HepG2 (cell line): ENCODE measurements around the gene GOT1. TPM values are rescaled to one million over a fixed set of nuclear protein-coding genes. Genes with fewer than 3 reads are reported as not detected.

Experiments
- ELF4 ChIP-seq: sonication (generic); formaldehyde crosslinking; IDR thresholded peaks from 2 replicates; pipeline ENCODE4 v1.5.0; 2020; ENCODE audit warnings: missing genetic modification reagents, mild to moderate bottlenecking, moderate library complexity, borderline replicate concordance
- FOXK1 ChIP-seq: sonication (generic); formaldehyde crosslinking; IDR thresholded peaks from 2 replicates; pipeline ENCODE4 v1.4.0; 2020; ENCODE audit warnings: low read depth, missing genetic modification reagents, borderline replicate concordance
- KDM6A ChIP-seq: IDR thresholded peaks from 2 replicates; pipeline ENCODE4 v1.6.1; 2016; ENCODE audit warnings: low read depth
- NR2C2 ChIP-seq: sonication (generic); formaldehyde crosslinking; IDR thresholded peaks from 2 replicates; pipeline ENCODE4 v1.4.0; 2020; ENCODE audit warnings: missing genetic modification reagents, mild to moderate bottlenecking, moderate library complexity, borderline replicate concordance
- NR3C1 ChIP-seq: sonication (generic); formaldehyde crosslinking; IDR thresholded peaks from 2 replicates; pipeline ENCODE4 v1.4.0; 2020; ENCODE audit warnings: missing genetic modification reagents
- PCBP2 ChIP-seq: fragments of 200-400 bp; formaldehyde crosslinking; optimal IDR thresholded peaks from 2 replicates; pipeline ENCODE3; 2018; ENCODE audit warnings: low read length, low read depth; ENCODE audit not compliant: poor library complexity, severe bottlenecking
- RARG ChIP-seq: sonication (generic); formaldehyde crosslinking; IDR thresholded peaks from 2 replicates; pipeline ENCODE4 v1.4.0; 2020; ENCODE audit warnings: low read depth, mild to moderate bottlenecking, missing genetic modification reagents
- RBM22 ChIP-seq: fragments of 200-400 bp; formaldehyde crosslinking; optimal IDR thresholded peaks from 2 replicates; pipeline ENCODE3; 2017; ENCODE audit warnings: mild to moderate bottlenecking, low read length, moderate library complexity
- ZBTB42 ChIP-seq: sonication (generic); formaldehyde crosslinking; IDR thresholded peaks from 2 replicates; pipeline ENCODE4 v1.5.0; 2020; ENCODE audit warnings: mild to moderate bottlenecking, missing genetic modification reagents
- ZNF10 ChIP-seq: sonication (generic); formaldehyde crosslinking; IDR thresholded peaks from 2 replicates; pipeline ENCODE4 v1.4.0; 2020; ENCODE audit warnings: mild to moderate bottlenecking, low read depth, missing genetic modification reagents, borderline replicate concordance
- ZNF589 ChIP-seq: sonication (generic); formaldehyde crosslinking; conservative IDR thresholded peaks from 2 replicates; pipeline ENCODE4 v1.8.0; 2022; ENCODE audit warnings: mild to moderate bottlenecking, moderate library complexity, missing genetic modification reagents
- ZNF605 ChIP-seq: sonication (generic); formaldehyde crosslinking; IDR thresholded peaks from 2 replicates; pipeline ENCODE4 v1.8.0; 2022; ENCODE audit warnings: mild to moderate bottlenecking, missing genetic modification reagents
- ZNF615 ChIP-seq: sonication (generic); formaldehyde crosslinking; IDR thresholded peaks from 2 replicates; pipeline ENCODE4 v1.5.0; 2020; ENCODE audit warnings: mild to moderate bottlenecking, missing genetic modification reagents, borderline replicate concordance
- polyA plus RNA-seq, 8 experiments: library from polyadenylated mRNA; depleted of rRNA in 3 of 8; stranded (reverse) in 7 of 8; unstranded in 1 of 8; fragments of >200 nt; fragmentation: Illumina TruSeq in 4 of 8; extraction: Trizol in 4 of 8; gene quantifications; 2 replicates each; pipeline versions ENCODE4 v1.2.1 to v1.2.3, GENCODE V29; 2011 to 2016; ENCODE audit warnings: low read depth in 4 of 8, missing spikeins in 1 of 8, mixed read lengths in 1 of 8; ENCODE audit not compliant: insufficient read depth in 1 of 8
- total RNA-seq, 5 experiments: library from RNA; depleted of rRNA; stranded (reverse); fragments of >200 nt; fragmentation: Illumina TruSeq; extraction: Trizol; gene quantifications; 2 replicates each; pipeline ENCODE4 v1.2.3, GENCODE V29; 2016; ENCODE audit warnings: low read depth in 1 of 5
- TF ChIP-seq, protein P1 (sequence below): sonication (generic); formaldehyde crosslinking; conservative IDR thresholded peaks from 2 replicates; pipeline ENCODE4 v1.5.0; 2020; ENCODE audit warnings: missing genetic modification reagents
- TF ChIP-seq, protein P2 (sequence below): sonication (generic); formaldehyde crosslinking; IDR thresholded peaks from 2 replicates; pipeline ENCODE4 v1.4.0; 2020; ENCODE audit warnings: missing genetic modification reagents, mild to moderate bottlenecking, borderline replicate concordance
- TF ChIP-seq, protein P3 (sequence below): sonication (generic); formaldehyde crosslinking; IDR thresholded peaks from 2 replicates; pipeline ENCODE4 v1.8.0; 2022; ENCODE audit warnings: low read depth, missing genetic modification reagents
- TF ChIP-seq, protein P4 (sequence below): fragments of 450-650 bp; IDR thresholded peaks from 2 replicates; pipeline ENCODE4 v1.6.1; 2017

Gene GOT1
- total and polyA plus RNA-seq, 2 of the 13 experiments (the other 11 are each of a cell fraction or from before 2014, with no cell fraction given), result 81.2 to 102 TPM

DNA sequence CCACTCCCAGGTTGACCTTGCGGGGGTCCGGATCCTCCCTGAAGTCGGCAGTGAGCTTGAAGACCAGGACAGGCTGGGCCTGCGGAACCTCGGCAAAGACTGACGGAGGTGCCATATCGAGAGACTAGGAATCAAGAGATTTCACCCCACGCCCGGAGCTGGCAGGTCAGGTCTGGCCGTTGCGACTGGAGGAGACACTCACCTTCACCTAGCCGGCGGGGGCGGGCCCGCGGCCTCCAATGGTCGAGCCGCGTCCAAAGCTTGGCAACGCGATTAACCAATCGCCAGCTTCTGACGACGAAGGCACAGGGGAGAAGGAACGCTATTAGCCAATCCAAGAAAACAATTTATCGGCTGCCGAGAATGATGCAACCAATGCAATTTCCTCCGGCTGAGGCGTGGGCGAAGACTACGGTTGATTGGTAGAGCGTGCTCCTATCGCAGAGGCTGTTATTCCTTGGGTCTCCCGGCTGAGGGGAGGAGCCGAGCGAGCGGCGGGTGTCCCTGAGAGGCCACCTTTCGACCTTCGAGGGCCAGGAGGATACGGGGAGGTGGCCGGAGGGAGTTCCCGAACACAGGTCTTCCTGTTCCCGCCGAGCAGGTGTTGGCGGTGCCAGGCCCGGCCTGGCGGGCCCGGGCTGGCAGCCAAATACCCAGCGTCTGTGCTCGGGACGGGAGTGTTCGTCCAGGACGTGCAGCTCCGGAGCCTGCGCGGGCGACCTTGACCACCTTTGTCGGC is at the start of gene GOT1 (continued):
- peak; percentile 92 for TF ChIP-seq ZNF589 (CRISPR knock-in tag)
- TF ChIP-seq ZNF615, result no peak
- no peak for TF ChIP-seq ZNF10 (CRISPR knock-in tag)
- TF ChIP-seq, protein P1, sequence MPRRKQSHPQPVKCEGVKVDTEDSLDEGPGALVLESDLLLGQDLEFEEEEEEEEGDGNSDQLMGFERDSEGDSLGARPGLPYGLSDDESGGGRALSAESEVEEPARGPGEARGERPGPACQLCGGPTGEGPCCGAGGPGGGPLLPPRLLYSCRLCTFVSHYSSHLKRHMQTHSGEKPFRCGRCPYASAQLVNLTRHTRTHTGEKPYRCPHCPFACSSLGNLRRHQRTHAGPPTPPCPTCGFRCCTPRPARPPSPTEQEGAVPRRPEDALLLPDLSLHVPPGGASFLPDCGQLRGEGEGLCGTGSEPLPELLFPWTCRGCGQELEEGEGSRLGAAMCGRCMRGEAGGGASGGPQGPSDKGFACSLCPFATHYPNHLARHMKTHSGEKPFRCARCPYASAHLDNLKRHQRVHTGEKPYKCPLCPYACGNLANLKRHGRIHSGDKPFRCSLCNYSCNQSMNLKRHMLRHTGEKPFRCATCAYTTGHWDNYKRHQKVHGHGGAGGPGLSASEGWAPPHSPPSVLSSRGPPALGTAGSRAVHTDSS (CRISPR knock-in tag), result no peak
- TF ChIP-seq, protein P2, sequence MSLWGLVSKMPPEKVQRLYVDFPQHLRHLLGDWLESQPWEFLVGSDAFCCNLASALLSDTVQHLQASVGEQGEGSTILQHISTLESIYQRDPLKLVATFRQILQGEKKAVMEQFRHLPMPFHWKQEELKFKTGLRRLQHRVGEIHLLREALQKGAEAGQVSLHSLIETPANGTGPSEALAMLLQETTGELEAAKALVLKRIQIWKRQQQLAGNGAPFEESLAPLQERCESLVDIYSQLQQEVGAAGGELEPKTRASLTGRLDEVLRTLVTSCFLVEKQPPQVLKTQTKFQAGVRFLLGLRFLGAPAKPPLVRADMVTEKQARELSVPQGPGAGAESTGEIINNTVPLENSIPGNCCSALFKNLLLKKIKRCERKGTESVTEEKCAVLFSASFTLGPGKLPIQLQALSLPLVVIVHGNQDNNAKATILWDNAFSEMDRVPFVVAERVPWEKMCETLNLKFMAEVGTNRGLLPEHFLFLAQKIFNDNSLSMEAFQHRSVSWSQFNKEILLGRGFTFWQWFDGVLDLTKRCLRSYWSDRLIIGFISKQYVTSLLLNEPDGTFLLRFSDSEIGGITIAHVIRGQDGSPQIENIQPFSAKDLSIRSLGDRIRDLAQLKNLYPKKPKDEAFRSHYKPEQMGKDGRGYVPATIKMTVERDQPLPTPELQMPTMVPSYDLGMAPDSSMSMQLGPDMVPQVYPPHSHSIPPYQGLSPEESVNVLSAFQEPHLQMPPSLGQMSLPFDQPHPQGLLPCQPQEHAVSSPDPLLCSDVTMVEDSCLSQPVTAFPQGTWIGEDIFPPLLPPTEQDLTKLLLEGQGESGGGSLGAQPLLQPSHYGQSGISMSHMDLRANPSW (CRISPR knock-in tag), result no peak
- TF ChIP-seq FOXK1 (CRISPR knock-in tag), result peak; percentile 45; the same call in 1 of the 2 replicates
- no peak for TF ChIP-seq KDM6A
- no peak for TF ChIP-seq RARG
- TF ChIP-seq, protein P3, sequence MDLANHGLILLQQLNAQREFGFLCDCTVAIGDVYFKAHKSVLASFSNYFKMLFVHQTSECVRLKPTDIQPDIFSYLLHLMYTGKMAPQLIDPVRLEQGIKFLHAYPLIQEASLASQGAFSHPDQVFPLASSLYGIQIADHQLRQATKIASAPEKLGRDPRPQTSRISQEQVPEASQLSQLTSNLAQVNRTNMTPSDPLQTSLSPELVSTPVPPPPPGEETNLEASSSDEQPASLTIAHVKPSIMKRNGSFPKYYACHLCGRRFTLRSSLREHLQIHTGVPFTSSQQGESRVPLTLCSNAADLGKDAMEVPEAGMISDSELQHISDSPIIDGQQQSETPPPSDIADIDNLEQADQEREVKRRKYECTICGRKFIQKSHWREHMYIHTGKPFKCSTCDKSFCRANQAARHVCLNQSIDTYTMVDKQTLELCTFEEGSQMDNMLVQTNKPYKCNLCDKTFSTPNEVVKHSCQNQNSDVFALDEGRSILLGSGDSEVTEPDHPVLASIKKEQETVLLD (CRISPR knock-in tag), result peak; percentile 61; the same call in 1 of the 2 replicates
- TF ChIP-seq ELF4, result no peak
- no peak for TF ChIP-seq PCBP2
- no peak for TF ChIP-seq RBM22
- TF ChIP-seq ZBTB42, result no peak
- no peak; the same call in 1 of the 2 replicates for TF ChIP-seq ZNF605 (CRISPR knock-in tag)
- TF ChIP-seq, protein P4, sequence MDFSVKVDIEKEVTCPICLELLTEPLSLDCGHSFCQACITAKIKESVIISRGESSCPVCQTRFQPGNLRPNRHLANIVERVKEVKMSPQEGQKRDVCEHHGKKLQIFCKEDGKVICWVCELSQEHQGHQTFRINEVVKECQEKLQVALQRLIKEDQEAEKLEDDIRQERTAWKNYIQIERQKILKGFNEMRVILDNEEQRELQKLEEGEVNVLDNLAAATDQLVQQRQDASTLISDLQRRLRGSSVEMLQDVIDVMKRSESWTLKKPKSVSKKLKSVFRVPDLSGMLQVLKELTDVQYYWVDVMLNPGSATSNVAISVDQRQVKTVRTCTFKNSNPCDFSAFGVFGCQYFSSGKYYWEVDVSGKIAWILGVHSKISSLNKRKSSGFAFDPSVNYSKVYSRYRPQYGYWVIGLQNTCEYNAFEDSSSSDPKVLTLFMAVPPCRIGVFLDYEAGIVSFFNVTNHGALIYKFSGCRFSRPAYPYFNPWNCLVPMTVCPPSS, result no peak
- no peak for TF ChIP-seq NR3C1
- peak; percentile 67; the same call in 1 of the 2 replicates for TF ChIP-seq NR2C2 (CRISPR knock-in tag)
